GM12878 (cell line): Measurements from ENCODE around the gene DDX39A.

ENCODE experiments used
- CBX3 ChIP-seq: fragments of 200-600 bp; sonication (generic); IDR thresholded peaks from 2 replicates; pipeline ENCODE4 v1.6.1; 2016; ENCODE audit warnings: low read depth, borderline replicate concordance
- EZH2 ChIP-seq: IDR thresholded peaks from 2 replicates; pipeline ENCODE4 v1.6.1; 2012; ENCODE audit warnings: low read depth, mild to moderate bottlenecking, control low read depth, inconsistent platforms, low read length, borderline replicate concordance; ENCODE audit not compliant: control insufficient read depth
- MXI1 ChIP-seq: fragments of 150-350 bp; IDR thresholded peaks from 2 replicates; pipeline ENCODE4 v1.6.1; 2011; ENCODE audit warnings: low read depth, mild to moderate bottlenecking, inconsistent platforms, low read length, improper control_type of control experiment
- POLR2A ChIP-seq: IDR thresholded peaks from 2 replicates; pipeline ENCODE4 v1.6.1; 2011; ENCODE audit warnings: low read depth, mild to moderate bottlenecking, low read length
- POLR2AphosphoS5 ChIP-seq: IDR thresholded peaks from 2 replicates; pipeline ENCODE4 v1.6.1; 2011; ENCODE audit warnings: mild to moderate bottlenecking, low read length, inconsistent platforms
- RELA ChIP-seq: fragments of 450-650 bp; IDR thresholded peaks from 2 replicates; pipeline ENCODE4 v1.8.0; 2014; ENCODE audit warnings: borderline replicate concordance; ENCODE audit not compliant: partially characterized antibody
- SIN3A ChIP-seq: IDR thresholded peaks from 2 replicates; pipeline ENCODE4 v1.6.1; 2012; ENCODE audit warnings: low read depth, low read length, improper control_type of control experiment
- TBL1XR1 ChIP-seq: IDR thresholded peaks from 2 replicates; pipeline ENCODE4 v1.6.1; 2012; ENCODE audit warnings: low read depth, low read length, improper control_type of control experiment
- YY1 ChIP-seq: IDR thresholded peaks from 2 replicates; pipeline ENCODE4 v1.6.1; 2011; ENCODE audit warnings: low read depth, mild to moderate bottlenecking, low read length
- ZNF384 ChIP-seq: IDR thresholded peaks from 2 replicates; pipeline ENCODE4 v1.6.1; 2012; ENCODE audit warnings: low read depth, mild to moderate bottlenecking, low read length, improper control_type of control experiment, borderline replicate concordance
- TF ChIP-seq, protein P1 (sequence below), 3 experiments: IDR thresholded peaks in 2 of 3; conservative IDR thresholded peaks in 1 of 3; 2 replicates each; pipeline ENCODE4 v1.5.1; 2011; ENCODE audit warnings: low read depth in 3 of 3, low read length in 3 of 3, mild to moderate bottlenecking in 3 of 3, control low read depth in 2 of 3, moderate library complexity in 2 of 3, inconsistent platforms in 1 of 3, mixed read lengths in 1 of 3; ENCODE audit not compliant: control insufficient read depth in 2 of 3, insufficient read depth in 1 of 3; ENCODE audit errors: extremely low read depth in 1 of 3
- TF ChIP-seq, protein P2 (sequence below): IDR thresholded peaks from 2 replicates; pipeline ENCODE4 v1.6.1; 2012; ENCODE audit warnings: mild to moderate bottlenecking, low read depth, low read length

DNA sequence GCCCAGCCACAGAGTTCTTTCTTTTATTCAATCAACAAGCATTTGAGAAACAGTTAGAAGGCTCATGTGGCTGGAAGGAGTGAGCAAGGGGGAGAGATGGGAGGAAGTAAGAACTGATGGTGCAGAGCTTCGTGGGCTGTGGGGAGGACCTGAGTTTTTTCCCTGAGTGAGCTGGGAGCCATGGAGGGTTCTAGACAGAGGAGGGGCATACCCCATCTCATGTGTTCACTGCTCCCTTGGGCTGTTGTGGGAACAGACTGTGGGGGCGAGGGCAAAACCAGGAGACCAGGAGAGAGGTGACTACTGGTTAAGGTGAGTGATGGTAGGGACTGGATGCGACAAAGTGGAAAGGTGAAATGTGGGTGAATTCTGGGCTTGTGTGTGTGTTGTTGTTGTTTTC is 11.6 kb upstream of the DDX39A start:
- TF ChIP-seq EZH2 (no peak), SIN3A (no peak), YY1 (no peak), POLR2AphosphoS5 (no peak), RELA (no peak), TBL1XR1 (no peak), CBX3 (no peak), POLR2A (no peak), ZNF384 (no peak), MXI1 (no peak)
- TF ChIP-seq, protein P1, sequence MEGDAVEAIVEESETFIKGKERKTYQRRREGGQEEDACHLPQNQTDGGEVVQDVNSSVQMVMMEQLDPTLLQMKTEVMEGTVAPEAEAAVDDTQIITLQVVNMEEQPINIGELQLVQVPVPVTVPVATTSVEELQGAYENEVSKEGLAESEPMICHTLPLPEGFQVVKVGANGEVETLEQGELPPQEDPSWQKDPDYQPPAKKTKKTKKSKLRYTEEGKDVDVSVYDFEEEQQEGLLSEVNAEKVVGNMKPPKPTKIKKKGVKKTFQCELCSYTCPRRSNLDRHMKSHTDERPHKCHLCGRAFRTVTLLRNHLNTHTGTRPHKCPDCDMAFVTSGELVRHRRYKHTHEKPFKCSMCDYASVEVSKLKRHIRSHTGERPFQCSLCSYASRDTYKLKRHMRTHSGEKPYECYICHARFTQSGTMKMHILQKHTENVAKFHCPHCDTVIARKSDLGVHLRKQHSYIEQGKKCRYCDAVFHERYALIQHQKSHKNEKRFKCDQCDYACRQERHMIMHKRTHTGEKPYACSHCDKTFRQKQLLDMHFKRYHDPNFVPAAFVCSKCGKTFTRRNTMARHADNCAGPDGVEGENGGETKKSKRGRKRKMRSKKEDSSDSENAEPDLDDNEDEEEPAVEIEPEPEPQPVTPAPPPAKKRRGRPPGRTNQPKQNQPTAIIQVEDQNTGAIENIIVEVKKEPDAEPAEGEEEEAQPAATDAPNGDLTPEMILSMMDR (IDR thresholded peaks at IDR 0.05 in 2 of 3, conservative IDR thresholded peaks at IDR 0.05 in 1 of 3; ENCODE audit: control insufficient read depth in 2 of 3, extremely low read depth in 1 of 3, insufficient read depth in 1 of 3, low read depth in 3 of 3, low read length in 3 of 3), result no peak
- TF ChIP-seq, protein P2, sequence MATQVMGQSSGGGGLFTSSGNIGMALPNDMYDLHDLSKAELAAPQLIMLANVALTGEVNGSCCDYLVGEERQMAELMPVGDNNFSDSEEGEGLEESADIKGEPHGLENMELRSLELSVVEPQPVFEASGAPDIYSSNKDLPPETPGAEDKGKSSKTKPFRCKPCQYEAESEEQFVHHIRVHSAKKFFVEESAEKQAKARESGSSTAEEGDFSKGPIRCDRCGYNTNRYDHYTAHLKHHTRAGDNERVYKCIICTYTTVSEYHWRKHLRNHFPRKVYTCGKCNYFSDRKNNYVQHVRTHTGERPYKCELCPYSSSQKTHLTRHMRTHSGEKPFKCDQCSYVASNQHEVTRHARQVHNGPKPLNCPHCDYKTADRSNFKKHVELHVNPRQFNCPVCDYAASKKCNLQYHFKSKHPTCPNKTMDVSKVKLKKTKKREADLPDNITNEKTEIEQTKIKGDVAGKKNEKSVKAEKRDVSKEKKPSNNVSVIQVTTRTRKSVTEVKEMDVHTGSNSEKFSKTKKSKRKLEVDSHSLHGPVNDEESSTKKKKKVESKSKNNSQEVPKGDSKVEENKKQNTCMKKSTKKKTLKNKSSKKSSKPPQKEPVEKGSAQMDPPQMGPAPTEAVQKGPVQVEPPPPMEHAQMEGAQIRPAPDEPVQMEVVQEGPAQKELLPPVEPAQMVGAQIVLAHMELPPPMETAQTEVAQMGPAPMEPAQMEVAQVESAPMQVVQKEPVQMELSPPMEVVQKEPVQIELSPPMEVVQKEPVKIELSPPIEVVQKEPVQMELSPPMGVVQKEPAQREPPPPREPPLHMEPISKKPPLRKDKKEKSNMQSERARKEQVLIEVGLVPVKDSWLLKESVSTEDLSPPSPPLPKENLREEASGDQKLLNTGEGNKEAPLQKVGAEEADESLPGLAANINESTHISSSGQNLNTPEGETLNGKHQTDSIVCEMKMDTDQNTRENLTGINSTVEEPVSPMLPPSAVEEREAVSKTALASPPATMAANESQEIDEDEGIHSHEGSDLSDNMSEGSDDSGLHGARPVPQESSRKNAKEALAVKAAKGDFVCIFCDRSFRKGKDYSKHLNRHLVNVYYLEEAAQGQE, result no peak
